Measurements from ENCODE around the gene SLC35A3.

- TF ChIP-seq SUZ12 (IDR thresholded peaks at IDR 0.05; ENCODE audit: extremely low read depth, insufficient read depth, insufficient read length) (no peak), YY1 (IDR thresholded peaks at IDR 0.05; ENCODE audit: insufficient read depth, insufficient read length) (no peak)
Measured at GRCh38 chr1:100073531-100073930, 103.7 kb downstream of the SLC35A3 start.

All from NT2/D1 (cell line).